HAP-1 (cell line): ENCODE results near the gene SSX2IP.

ENCODE experiments used
- DNase-seq, 2 experiments: peaks; one replicate each; pipeline ENCODE4 v3.0.0-alpha.2; 2016 to 2020; ENCODE audit warnings: low spot score in 2 of 2
- H3K27me3 ChIP-seq: fragments of 250-450 bp; sonication (Bioruptor Pico); 2 replicates; pipeline ENCODE4 v1.5.1; 2020; ENCODE audit warnings: low read depth, mild to moderate bottlenecking, moderate library complexity
- H3K36me3 ChIP-seq: fragments of 250-450 bp; sonication (Bioruptor Pico); replicated peaks from 2 replicates; pipeline ENCODE4 v1.5.1; 2020; ENCODE audit warnings: mild to moderate bottlenecking
- H3K4me1 ChIP-seq: fragments of 250-450 bp; sonication (Bioruptor Pico); 2 replicates; pipeline ENCODE4 v1.5.1; 2020; ENCODE audit warnings: mild to moderate bottlenecking
- H3K4me3 ChIP-seq: fragments of 250-450 bp; sonication (Bioruptor Pico); 2 replicates; pipeline ENCODE4 v1.5.1; 2020; ENCODE audit warnings: mild to moderate bottlenecking, moderate library complexity
- H3K9me3 ChIP-seq: fragments of 250-450 bp; sonication (Bioruptor Pico); 2 replicates; pipeline ENCODE4 v1.5.1; 2020; ENCODE audit warnings: mild to moderate bottlenecking, moderate library complexity
- in situ Hi-C: fragments of 300-500 bp; cut with MboI; formaldehyde crosslinking; loops from 3 replicates; pipeline ENCODE4 v1.14.3; 2020; ENCODE audit warnings: low sequenced_read_pairs, inconsistent platforms, mixed read lengths

Gene SSX2IP

GRCh38 chr1:84721152-84721551 is 30.9 kb upstream of the SSX2IP start:
- no peaks in the 10 kb centered on the region for H3K27me3 ChIP-seq
- no peak overlapping the region for H3K4me3 ChIP-seq
- in situ Hi-C loops = no loop called here
- H3K9me3 ChIP-seq = no peaks in the 10 kb centered on the region
- no peak for DNase-seq
- H3K36me3 ChIP-seq = no peaks in the 10 kb centered on the region
- peaks cover 30% of the 10 kb centered on the region for H3K4me1 ChIP-seq

GRCh38 chr1:84720221-84720780 is 30.0 kb upstream of the SSX2IP start:
- H3K27me3 ChIP-seq = no peaks in the 10 kb centered on the region
- no peak overlapping the region for H3K4me3 ChIP-seq
- peaks cover 34% of the 10 kb centered on the region for H3K4me1 ChIP-seq
- H3K9me3 ChIP-seq = no peaks in the 10 kb centered on the region
- in situ Hi-C loops = no loop called here
- DNase-seq = no peak
- H3K36me3 ChIP-seq = no peaks in the 10 kb centered on the region

GRCh38 chr1:84719543-84720217 is 29.4 kb upstream of the SSX2IP start:
- DNase-seq = peak in 1 of 2 experiments; percentile 6
- H3K9me3 ChIP-seq = no peaks in the 10 kb centered on the region
- H3K4me1 ChIP-seq = peaks cover 40% of the 10 kb centered on the region
- H3K4me3 ChIP-seq = no peak overlapping the region
- in situ Hi-C loops = no loop called here
- no peaks in the 10 kb centered on the region for H3K27me3 ChIP-seq
- no peaks in the 10 kb centered on the region for H3K36me3 ChIP-seq

GRCh38 chr1:84715342-84716019 is 25.2 kb upstream of the SSX2IP start:
- H3K4me3 ChIP-seq = no peak overlapping the region
- H3K27me3 ChIP-seq = no peaks in the 10 kb centered on the region
- DNase-seq = peak; percentile 88 to 94
- H3K36me3 ChIP-seq = no peaks in the 10 kb centered on the region
- H3K4me1 ChIP-seq = peaks cover 44% of the 10 kb centered on the region
- in situ Hi-C loops = no loop called here
- no peaks in the 10 kb centered on the region for H3K9me3 ChIP-seq

DNA sequence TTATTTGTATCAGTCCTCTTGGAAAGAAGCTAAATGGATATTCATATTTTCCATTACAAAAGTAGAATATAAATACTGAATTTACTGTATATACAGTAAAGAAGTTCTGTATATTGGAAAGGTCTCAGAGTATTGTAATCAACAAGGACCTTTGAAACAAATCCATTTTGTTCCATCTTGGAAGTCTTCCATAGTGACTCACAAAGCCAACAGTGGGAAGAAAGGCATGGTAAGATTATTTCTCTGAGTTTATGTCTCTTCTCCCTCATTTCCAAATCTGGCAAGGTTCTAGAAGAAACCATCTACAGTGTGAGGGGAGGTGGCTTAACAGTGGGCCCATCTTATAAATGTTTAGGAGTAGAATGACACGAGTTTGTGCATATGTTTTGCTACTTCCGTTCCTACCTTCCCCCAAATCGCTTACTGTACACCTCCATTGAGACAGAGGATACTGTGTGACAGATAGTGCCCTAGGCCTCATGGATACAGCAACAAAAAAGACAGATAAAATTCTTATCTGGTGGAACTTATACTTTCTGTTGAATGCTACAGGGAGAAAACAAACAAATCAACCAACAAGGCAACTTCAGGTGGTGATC is 22.1 kb upstream of the SSX2IP start:
- Histone ChIP-seq H3K9me3 (no peaks in the 10 kb centered on the region), H3K27me3 (no peaks in the 10 kb centered on the region), H3K36me3 (no peaks in the 10 kb centered on the region), H3K4me3 (no peak overlapping the region), H3K4me1 (peaks cover 26% of the 10 kb centered on the region)
- in situ Hi-C loops = no loop called here
- DNase-seq = no peak

GRCh38 chr1:84711869-84712268 is 21.6 kb upstream of the SSX2IP start:
- in situ Hi-C loops = no loop called here
- Histone ChIP-seq H3K9me3 (no peaks in the 10 kb centered on the region), H3K36me3 (no peaks in the 10 kb centered on the region), H3K4me3 (no peak overlapping the region), H3K27me3 (no peaks in the 10 kb centered on the region), H3K4me1 (peaks cover 26% of the 10 kb centered on the region)
- peak in 1 of 2 experiments; percentile 12 for DNase-seq

GRCh38 chr1:84711121-84711520 is 20.9 kb upstream of the SSX2IP start:
- Histone ChIP-seq H3K27me3 (no peaks in the 10 kb centered on the region), H3K36me3 (no peaks in the 10 kb centered on the region), H3K9me3 (no peaks in the 10 kb centered on the region), H3K4me3 (no peak overlapping the region), H3K4me1 (peaks cover 21% of the 10 kb centered on the region)
- no peak for DNase-seq
- in situ Hi-C loops = no loop called here

DNA sequence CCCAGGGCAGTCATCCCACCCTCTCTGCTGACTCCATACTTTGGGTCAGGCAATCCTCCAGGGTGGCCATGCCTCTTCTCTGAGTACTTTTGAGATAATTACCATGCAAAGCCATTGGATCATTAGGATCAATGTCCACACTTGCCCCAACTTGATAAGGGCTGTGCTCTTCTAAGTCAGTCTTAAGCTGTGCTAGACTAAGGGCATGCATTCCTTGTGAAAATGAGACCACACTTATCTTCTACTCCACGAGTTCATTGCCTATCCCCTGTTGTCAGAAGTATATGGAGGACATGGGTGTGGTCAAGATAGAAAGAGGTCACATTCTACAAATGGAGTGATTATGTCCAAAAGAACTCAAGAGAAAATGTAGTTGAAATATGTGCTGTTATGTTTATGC is 18.9 kb upstream of the SSX2IP start:
- Histone ChIP-seq H3K9me3 (no peaks in the 10 kb centered on the region), H3K4me1 (peaks cover 10% of the 10 kb centered on the region)

DNA sequence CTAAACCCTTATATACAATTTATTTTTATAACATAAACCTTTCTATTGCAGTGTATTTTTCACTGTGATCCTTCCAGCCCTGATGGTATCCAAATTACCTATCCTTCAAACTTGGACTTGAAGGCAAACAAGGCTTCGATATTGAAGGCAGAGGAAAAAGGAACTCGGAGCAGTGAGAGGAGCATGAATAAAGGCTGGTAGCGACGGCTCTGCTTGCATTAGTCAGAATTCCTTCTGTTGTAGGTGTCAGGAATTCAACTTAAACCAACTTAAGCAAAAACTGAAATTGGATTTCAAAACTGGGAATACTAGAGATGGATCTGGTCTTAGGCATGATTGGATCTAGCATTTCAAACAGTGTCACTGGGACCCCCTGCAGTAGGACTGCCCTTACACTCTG is 17.8 kb upstream of the SSX2IP start:
- H3K9me3 ChIP-seq = no peaks in the 10 kb centered on the region
- no peaks in the 10 kb centered on the region for H3K36me3 ChIP-seq
- H3K27me3 ChIP-seq = no peaks in the 10 kb centered on the region
- no peak overlapping the region for H3K4me3 ChIP-seq
- H3K4me1 ChIP-seq = peaks cover 10% of the 10 kb centered on the region
- in situ Hi-C loops = no loop called here
- no peak for DNase-seq

More for the DNA sequence above, 18.9 kb upstream of the SSX2IP start:
- in situ Hi-C loops = no loop called here
- Histone ChIP-seq H3K4me3 (no peak overlapping the region), H3K36me3 (no peaks in the 10 kb centered on the region), H3K27me3 (no peaks in the 10 kb centered on the region)
- no peak for DNase-seq

DNA sequence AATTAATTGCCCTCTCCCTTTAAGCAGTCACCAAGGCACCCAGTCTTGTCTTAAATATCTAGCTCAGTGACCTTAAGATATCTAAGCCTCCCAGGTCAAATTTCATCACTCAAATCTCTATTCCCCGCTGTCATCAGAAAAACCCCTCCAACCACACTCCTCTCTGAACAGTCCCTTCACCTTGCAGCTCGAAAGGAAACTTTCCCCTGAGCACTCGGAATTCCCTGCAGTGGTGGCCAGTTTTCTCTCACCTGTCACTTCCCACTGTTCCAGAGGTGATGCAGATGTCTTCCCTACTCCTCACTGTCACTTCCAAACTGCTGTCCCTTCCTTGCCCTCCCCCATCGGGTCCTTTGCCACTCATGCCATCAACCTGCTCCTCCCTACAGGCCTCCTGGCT is 15.3 kb upstream of the SSX2IP start:
- peaks cover 15% of the 10 kb centered on the region for H3K4me1 ChIP-seq
- in situ Hi-C loops = no loop called here
- no peak for DNase-seq

DNA sequence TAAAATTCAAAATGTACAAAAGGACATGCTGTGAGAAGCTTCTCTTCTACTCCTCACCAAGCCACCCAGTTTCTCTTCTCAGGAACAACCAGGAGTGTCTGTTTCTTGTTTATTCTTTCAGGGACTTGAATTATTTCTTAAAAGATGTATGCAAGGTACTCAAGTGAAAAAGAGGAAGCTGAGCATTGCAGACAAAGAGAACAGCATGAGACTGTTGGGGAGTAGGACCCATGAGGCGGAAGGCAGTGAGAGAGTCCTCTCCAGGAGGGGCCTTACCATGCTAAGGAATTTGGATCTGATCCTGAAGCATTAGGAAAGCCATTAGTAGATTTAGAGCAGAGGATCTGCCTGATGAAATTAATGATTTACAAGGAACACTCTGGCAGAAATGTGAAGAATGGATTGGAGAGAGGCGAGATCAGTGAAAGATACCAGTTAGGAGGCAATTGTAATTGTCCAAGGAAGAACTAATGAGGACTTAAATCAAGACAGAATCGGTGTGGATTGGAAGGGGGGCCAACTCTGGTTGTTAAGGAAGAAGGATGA is 14.7 kb upstream of the SSX2IP start:
- Histone ChIP-seq H3K27me3 (no peaks in the 10 kb centered on the region), H3K36me3 (no peaks in the 10 kb centered on the region), H3K4me3 (no peak overlapping the region), H3K4me1 (peaks cover 16% of the 10 kb centered on the region), H3K9me3 (no peaks in the 10 kb centered on the region)
- in situ Hi-C loops = no loop called here
- DNase-seq = no peak

More for the DNA sequence above, 15.3 kb upstream of the SSX2IP start:
- Histone ChIP-seq H3K9me3 (no peaks in the 10 kb centered on the region), H3K27me3 (no peaks in the 10 kb centered on the region), H3K36me3 (no peaks in the 10 kb centered on the region), H3K4me3 (no peak overlapping the region)

- in situ Hi-C loops = no loop called here
- Histone ChIP-seq H3K4me3 (no peak overlapping the region), H3K9me3 (no peaks in the 10 kb centered on the region), H3K27me3 (no peaks in the 10 kb centered on the region), H3K4me1 (peaks cover 30% of the 10 kb centered on the region), H3K36me3 (no peaks in the 10 kb centered on the region)
- no peak for DNase-seq
Observed at GRCh38 chr1:84703431-84703830, 13.2 kb upstream of the SSX2IP start.

GRCh38 chr1:84702143-84702542 is 11.9 kb upstream of the SSX2IP start:
- Histone ChIP-seq H3K4me3 (no peak overlapping the region), H3K4me1 (peaks cover 39% of the 10 kb centered on the region), H3K27me3 (no peaks in the 10 kb centered on the region), H3K9me3 (no peaks in the 10 kb centered on the region), H3K36me3 (no peaks in the 10 kb centered on the region)
- DNase-seq = no peak
- in situ Hi-C loops = no loop called here

DNA sequence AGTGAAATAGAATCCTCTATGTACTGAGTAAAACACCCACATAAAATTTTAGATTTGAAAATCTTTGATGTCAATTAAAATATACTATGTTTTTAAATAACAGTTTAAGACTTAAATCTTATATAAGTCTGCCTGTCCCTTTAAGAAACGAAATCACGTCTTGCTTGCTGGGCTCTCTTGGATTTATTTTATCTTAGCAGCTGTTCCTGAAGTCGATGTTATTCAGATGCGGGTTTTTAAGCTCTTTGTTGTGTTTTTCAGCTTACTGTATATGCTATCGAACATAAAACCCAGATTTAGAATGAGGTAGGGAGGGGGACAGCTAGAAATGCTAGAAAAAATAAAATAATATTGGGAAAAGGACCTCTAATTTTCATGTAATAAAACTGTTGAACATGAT is 11.1 kb upstream of the SSX2IP start:
- in situ Hi-C loops = no loop called here
- peak in 1 of 2 experiments; percentile 28 for DNase-seq
- no peak overlapping the region for H3K4me3 ChIP-seq
- no peaks in the 10 kb centered on the region for H3K9me3 ChIP-seq
- no peaks in the 10 kb centered on the region for H3K36me3 ChIP-seq
- no peaks in the 10 kb centered on the region for H3K27me3 ChIP-seq
- peaks cover 39% of the 10 kb centered on the region for H3K4me1 ChIP-seq
